Thyroid gland (tissue), 4 donors: Measurements from ENCODE around the gene NPY. TPM values are rescaled to one million over a fixed set of nuclear protein-coding genes. Genes with fewer than 3 reads are reported as not detected.

Source experiments
- DNase-seq, 2 donors: peaks; one replicate each; pipeline ENCODE4 v3.0.0-alpha.2; 2019
- H3K27ac ChIP-seq, 3 donors: fragments of 200-600 bp; sonication (generic); 1 replicate in 2 of 3; 2 replicates in 1 of 3; pipeline ENCODE4 v1.5.1; 2016 to 2019; ENCODE audit warnings: mild to moderate bottlenecking in 1 of 3, moderate library complexity in 1 of 3
- H3K27me3 ChIP-seq: fragments of 200-600 bp; sonication (generic); one replicate; pipeline ENCODE4 v1.5.1; 2019
- H3K36me3 ChIP-seq, 2 donors: fragments of 200-600 bp; sonication (generic); one replicate each; pipeline ENCODE4 v1.5.1; 2016 to 2019
- H3K4me1 ChIP-seq, 2 donors: fragments of 200-600 bp; sonication (generic); one replicate each; pipeline ENCODE4 v1.5.1; 2017 to 2019
- H3K4me3 ChIP-seq, 3 donors: fragments of 200-600 bp; sonication (generic); replicated peaks in 1 of 3; 1 replicate in 2 of 3; 2 replicates in 1 of 3; pipeline ENCODE4 v1.5.1; 2016; ENCODE audit warnings: mild to moderate bottlenecking in 1 of 3
- H3K9me3 ChIP-seq: fragments of 200-600 bp; sonication (generic); one replicate; pipeline ENCODE4 v1.5.1; 2017
- POLR2A ChIP-seq, 2 donors: fragments of 450-650 bp; IDR thresholded peaks; one replicate each; pipeline ENCODE4 v1.6.1; 2017; ENCODE audit warnings: antibody characterized with exemption in 2 of 2, mild to moderate bottlenecking in 2 of 2, moderate library complexity in 1 of 2
- WGBS, 2 donors: methylation state at CpG; one replicate each; pipeline ENCODE4 v1.1.5; 2017; 5-methylcytosine and 5-hydroxymethylcytosine counted together
- intact Hi-C: fragments of 100-400 bp; cut with DNase I; formaldehyde crosslinking; loops from one replicate; pipeline ENCODE4 v1.15.1; 2023
- total RNA-seq, 4 donors: library from RNA; depleted of rRNA; stranded (reverse); fragments of >200 nt; gene quantifications; one replicate each; pipeline ENCODE4 v1.2.3, GENCODE V29; 2016
- TF ChIP-seq, protein P1 (sequence below), 6 experiments: fragments of 200-600 bp in 3 of 6; fragments of 450-650 bp in 3 of 6; sonication (generic) in 3 of 6; IDR thresholded peaks; one replicate each; pipeline ENCODE4 v1.5.1; 2016 to 2019; ENCODE audit warnings: antibody characterized with exemption in 6 of 6, mild to moderate bottlenecking in 2 of 6, inconsistent platforms in 1 of 6, moderate library complexity in 1 of 6

The NPY gene
- total RNA-seq, 4 donors from 2014 or later = 13.0 TPM; not detected in 3

DNA sequence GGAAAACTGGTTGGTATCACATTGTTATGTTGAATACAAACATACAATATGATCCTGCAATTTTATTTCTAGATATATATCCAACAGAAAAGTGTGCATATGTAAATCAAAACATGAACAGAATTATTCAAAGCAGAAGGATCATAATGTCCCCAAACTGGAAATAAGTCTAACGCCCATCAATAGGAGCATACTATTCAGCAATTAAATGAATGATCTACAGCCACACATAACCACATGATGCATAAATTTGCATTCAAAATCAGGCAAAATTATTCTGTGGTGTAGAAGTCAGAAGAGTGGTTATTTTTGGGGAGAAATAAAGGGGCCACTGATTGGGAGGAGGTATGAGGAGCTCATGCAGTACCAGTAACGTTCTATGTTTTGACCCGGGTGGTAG lies 28.6 kb downstream of the NPY start:
- Histone ChIP-seq H3K4me1 (peaks cover 0 to 14% of the 10 kb centered on the region in 2 donors), H3K27ac (no peak overlapping the region), H3K4me3 (no peak overlapping the region), H3K27me3 (no peaks in the 10 kb centered on the region), H3K36me3 (no peaks in the 10 kb centered on the region), H3K9me3 (no peaks in the 10 kb centered on the region)
- 89 to 96% methylated on average over 3 of the region's 3 CpGs for WGBS, 2 donors
- no peak for TF ChIP-seq POLR2A (IDR thresholded peaks at IDR 0.05)
- TF ChIP-seq, protein P1, sequence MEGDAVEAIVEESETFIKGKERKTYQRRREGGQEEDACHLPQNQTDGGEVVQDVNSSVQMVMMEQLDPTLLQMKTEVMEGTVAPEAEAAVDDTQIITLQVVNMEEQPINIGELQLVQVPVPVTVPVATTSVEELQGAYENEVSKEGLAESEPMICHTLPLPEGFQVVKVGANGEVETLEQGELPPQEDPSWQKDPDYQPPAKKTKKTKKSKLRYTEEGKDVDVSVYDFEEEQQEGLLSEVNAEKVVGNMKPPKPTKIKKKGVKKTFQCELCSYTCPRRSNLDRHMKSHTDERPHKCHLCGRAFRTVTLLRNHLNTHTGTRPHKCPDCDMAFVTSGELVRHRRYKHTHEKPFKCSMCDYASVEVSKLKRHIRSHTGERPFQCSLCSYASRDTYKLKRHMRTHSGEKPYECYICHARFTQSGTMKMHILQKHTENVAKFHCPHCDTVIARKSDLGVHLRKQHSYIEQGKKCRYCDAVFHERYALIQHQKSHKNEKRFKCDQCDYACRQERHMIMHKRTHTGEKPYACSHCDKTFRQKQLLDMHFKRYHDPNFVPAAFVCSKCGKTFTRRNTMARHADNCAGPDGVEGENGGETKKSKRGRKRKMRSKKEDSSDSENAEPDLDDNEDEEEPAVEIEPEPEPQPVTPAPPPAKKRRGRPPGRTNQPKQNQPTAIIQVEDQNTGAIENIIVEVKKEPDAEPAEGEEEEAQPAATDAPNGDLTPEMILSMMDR (IDR thresholded peaks at IDR 0.05) = no peak
- intact Hi-C loops = no loop called here
- DNase-seq = no peak

DNA sequence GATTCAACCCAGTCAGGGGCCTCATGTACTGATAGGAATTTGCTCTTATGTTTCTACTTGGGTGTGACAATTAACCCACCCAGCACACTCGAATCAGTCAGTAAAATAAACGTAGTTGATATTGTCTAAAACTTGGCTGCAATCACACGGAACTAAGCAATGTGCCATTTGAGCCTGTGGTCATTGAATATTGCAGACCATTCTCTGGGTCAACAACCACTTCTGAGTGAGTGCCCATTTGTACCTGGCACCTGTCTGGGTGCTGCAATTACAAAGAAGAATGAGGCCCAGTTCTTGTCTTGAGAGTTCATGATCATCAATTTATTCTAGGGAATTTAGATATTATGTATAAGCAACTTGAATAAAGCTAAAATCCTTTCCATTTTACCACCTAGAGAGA lies 29.8 kb downstream of the NPY start:
- H3K27ac ChIP-seq = no peak overlapping the region
- 13 to 15% methylated on average over 3 of the region's 3 CpGs for WGBS, 2 donors
- intact Hi-C loops = no loop called here

DNA sequence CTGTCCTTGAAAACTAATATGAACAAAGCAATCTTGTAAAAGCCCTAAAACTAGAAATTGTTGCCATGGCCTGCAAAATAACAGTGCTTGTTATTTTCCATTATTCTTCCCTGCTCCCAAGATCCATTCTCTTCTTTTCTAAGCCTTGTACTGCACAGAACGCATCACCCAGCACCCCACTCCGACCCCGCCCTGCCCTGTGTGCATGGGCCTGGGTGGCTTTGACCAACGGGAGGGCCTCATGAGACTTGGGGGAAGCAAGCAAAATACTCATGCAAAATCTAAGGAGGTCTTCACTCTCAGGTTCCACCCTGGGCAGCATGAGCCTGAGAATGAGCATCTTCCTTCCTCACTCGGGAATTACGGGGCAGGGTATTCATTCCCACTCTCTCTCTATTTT lies 32.4 kb downstream of the NPY start:
- no peaks in the 10 kb centered on the region for H3K9me3 ChIP-seq
- H3K4me3 ChIP-seq = no peak overlapping the region
- 79 to 80% methylated on average over 6 of the region's 6 CpGs for WGBS, 2 donors
- H3K27me3 ChIP-seq = no peaks in the 10 kb centered on the region
- H3K4me1 ChIP-seq = peaks cover 0 to 14% of the 10 kb centered on the region in 2 donors
- intact Hi-C loops = no loop called here
- DNase-seq = no peak
- no peaks in the 10 kb centered on the region for H3K36me3 ChIP-seq
- H3K27ac ChIP-seq = no peak overlapping the region
- TF ChIP-seq, protein P1 (IDR thresholded peaks at IDR 0.05) = no peak
- no peak for TF ChIP-seq POLR2A (IDR thresholded peaks at IDR 0.05)

More for the DNA sequence above, 29.8 kb downstream of the NPY start:
- no peaks in the 10 kb centered on the region for H3K36me3 ChIP-seq
- no peaks in the 10 kb centered on the region for H3K27me3 ChIP-seq
- no peaks in the 10 kb centered on the region for H3K9me3 ChIP-seq
- H3K4me1 ChIP-seq = peaks cover 0 to 14% of the 10 kb centered on the region in 2 donors
- TF ChIP-seq POLR2A (IDR thresholded peaks at IDR 0.05) = no peak
- DNase-seq = peak; percentile 43 to 50
- no peak overlapping the region for H3K4me3 ChIP-seq

DNA sequence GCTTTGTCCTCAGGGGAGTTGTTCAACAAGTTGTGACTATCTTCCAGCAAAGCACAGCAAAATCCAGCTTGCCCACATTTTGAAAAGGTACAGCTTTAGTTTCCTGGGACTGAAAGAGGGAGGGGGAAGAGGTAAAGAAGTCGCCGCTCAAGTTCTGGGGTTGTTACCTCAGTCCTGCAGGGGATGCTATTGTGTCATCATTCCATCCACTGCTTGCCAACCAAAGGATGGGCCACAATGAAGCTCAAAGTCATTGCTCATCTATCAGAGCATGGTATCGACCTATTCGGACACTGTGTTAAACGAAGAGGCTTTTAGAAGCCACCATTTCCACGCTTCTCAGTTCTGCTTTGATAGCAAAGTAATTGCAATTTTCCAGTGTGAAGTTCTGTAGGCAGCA lies 34.3 kb downstream of the NPY start:
- H3K4me1 ChIP-seq = peaks cover 0 to 13% of the 10 kb centered on the region in 2 donors
- WGBS, 2 donors = 59 to 61% methylated on average over 6 of the region's 6 CpGs

DNA sequence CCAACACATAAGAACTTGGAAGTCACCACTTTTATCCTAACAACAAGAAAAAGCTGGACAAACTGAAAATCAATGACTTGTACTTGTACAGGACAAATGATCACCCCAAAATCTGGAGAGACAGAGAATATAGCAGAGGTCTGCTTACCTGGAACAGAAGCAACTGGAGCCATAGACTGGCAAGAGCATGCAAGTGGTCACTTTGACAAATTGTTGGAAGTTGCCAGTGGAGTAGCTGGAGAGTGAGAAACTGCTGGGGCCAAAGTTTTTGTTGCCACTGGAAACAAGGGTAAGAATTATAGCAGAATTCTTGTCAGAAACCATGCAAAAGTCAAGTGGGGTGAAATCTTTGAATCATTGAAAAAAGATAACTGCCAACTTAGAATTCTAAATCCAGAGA lies 35.2 kb downstream of the NPY start:
- no peak for TF ChIP-seq POLR2A (IDR thresholded peaks at IDR 0.05)
- TF ChIP-seq, protein P1 (IDR thresholded peaks at IDR 0.05) = no peak
- Histone ChIP-seq H3K27me3 (no peaks in the 10 kb centered on the region), H3K4me3 (no peak overlapping the region), H3K4me1 (peaks cover 0 to 5% of the 10 kb centered on the region in 2 donors), H3K36me3 (no peaks in the 10 kb centered on the region), H3K9me3 (no peaks in the 10 kb centered on the region), H3K27ac (no peak overlapping the region)
- DNase-seq = no peak
- intact Hi-C loops = no loop called here

More for the DNA sequence above, 34.3 kb downstream of the NPY start:
- TF ChIP-seq, protein P1 (IDR thresholded peaks at IDR 0.05) = no peak
- TF ChIP-seq POLR2A (IDR thresholded peaks at IDR 0.05) = no peak
- Histone ChIP-seq H3K36me3 (no peaks in the 10 kb centered on the region), H3K4me3 (no peak overlapping the region), H3K27ac (no peak overlapping the region), H3K9me3 (no peaks in the 10 kb centered on the region), H3K27me3 (no peaks in the 10 kb centered on the region)
- intact Hi-C loops = no loop called here
- DNase-seq = no peak
